ENCODE results near the gene FOXO3.
"Not testable (repeated sequence)": the region's sequence is repeated elsewhere in the genome, so short reads cannot be mapped to it uniquely, and the experiment has no call there.

Gene FOXO3

GRCh38 chr6:108556250-108556649 is 4.5 kb upstream of the FOXO3 start:
- no peak for DNase-seq

GRCh38 chr6:108556866-108557493 is 3.7 kb upstream of the FOXO3 start:
- DNase-seq = no peak

GRCh38 chr6:108557494-108558371 is 3.0 kb upstream of the FOXO3 start:
- DNase-seq = peak; percentile 81

GRCh38 chr6:108558372-108559096 is 2.2 kb upstream of the FOXO3 start:
- peak; percentile 100 for DNase-seq

GRCh38 chr6:108559097-108559883 is 1.4 kb upstream of the FOXO3 start:
- peak; percentile 94 for DNase-seq

GRCh38 chr6:108559884-108560462 is 744 bp upstream of the FOXO3 start:
- DNase-seq = no peak

- not testable (repeated sequence) for DNase-seq
Measured at GRCh38 chr6:108561309-108561647, 561 bp downstream of the FOXO3 start.

- DNase-seq = peak; percentile 52
Measured at GRCh38 chr6:108561742-108562502, 1.2 kb downstream of the FOXO3 start.

GRCh38 chr6:108562503-108562993 is 1.8 kb downstream of the FOXO3 start:
- peak; percentile 76 for DNase-seq

GRCh38 chr6:108563292-108563691 is 2.6 kb downstream of the FOXO3 start:
- no peak for DNase-seq

GRCh38 chr6:108564178-108564577 is 3.5 kb downstream of the FOXO3 start:
- peak; percentile 85 for DNase-seq

- no peak for DNase-seq
Measured at GRCh38 chr6:108565091-108565766, 4.5 kb downstream of the FOXO3 start.

- peak; percentile 96 for DNase-seq
Measured at GRCh38 chr6:108565893-108566292, 5.2 kb downstream of the FOXO3 start.

GRCh38 chr6:108566406-108566805 is 5.7 kb downstream of the FOXO3 start:
- no peak for DNase-seq

- no peak for DNase-seq
Measured at GRCh38 chr6:108568101-108568500, 7.4 kb downstream of the FOXO3 start.

- no peak for DNase-seq
Measured at GRCh38 chr6:108568551-108569305, 8.0 kb downstream of the FOXO3 start.

- no peak for DNase-seq
Measured at GRCh38 chr6:108570517-108570916, 9.8 kb downstream of the FOXO3 start.

GRCh38 chr6:108574457-108575141 is 13.9 kb downstream of the FOXO3 start:
- no peak for DNase-seq

GRCh38 chr6:108575905-108576494 is 15.3 kb downstream of the FOXO3 start:
- DNase-seq = no peak
